Right atrium auricular region (tissue), 2 donors: ENCODE measurements around the gene CRHR1. TPM values are rescaled to one million over a fixed set of nuclear protein-coding genes. Genes with fewer than 3 reads are reported as not detected.
A peak's percentile ranks its signal among the peaks of the same experiment; 100 is the strongest.

Experiments
- DNase-seq: peaks from one replicate; pipeline ENCODE4 v3.0.0-alpha.2; 2019; ENCODE audit warnings: low spot score
- H3K27ac ChIP-seq, 2 donors: fragments of 200-600 bp; sonication (generic); 1 replicate in 1 of 2; 2 replicates in 1 of 2; pipeline ENCODE4 v1.5.1; 2016 to 2019
- H3K27me3 ChIP-seq, 2 donors: fragments of 200-600 bp; sonication (generic); one replicate each; pipeline versions ENCODE4 v1.5.1 to v1.6.0; 2017 to 2019
- H3K36me3 ChIP-seq: fragments of 200-600 bp; sonication (generic); one replicate; pipeline ENCODE4 v1.5.1; 2016
- H3K4me1 ChIP-seq, 2 donors: fragments of 200-600 bp; sonication (generic); one replicate each; pipeline versions ENCODE4 v1.5.1 to v1.6.0; 2017 to 2019
- H3K4me3 ChIP-seq, 2 donors: fragments of 200-600 bp; sonication (generic); 1 replicate in 1 of 2; 2 replicates in 1 of 2; pipeline ENCODE4 v1.5.1; 2017 to 2019; ENCODE audit warnings: mild to moderate bottlenecking in 1 of 2, moderate library complexity in 1 of 2
- H3K9me3 ChIP-seq, 2 donors: fragments of 200-600 bp; sonication (generic); one replicate each; pipeline ENCODE4 v1.5.1; 2019
- CTCF ChIP-seq, 2 donors: fragments of 200-600 bp; sonication (generic); IDR thresholded peaks; one replicate each; pipeline ENCODE4 v1.5.1; 2019; ENCODE audit warnings: antibody characterized with exemption in 2 of 2
- total RNA-seq, 2 donors: library from RNA; depleted of rRNA; stranded (reverse); fragments of >200 nt; gene quantifications; one replicate each; pipeline ENCODE4 v1.1.0, GENCODE V29; 2016

The CRHR1 gene
- total RNA-seq, result not detected

GRCh38 chr17:45784293-45784740 lies at the start of gene CRHR1:
Gene CRHR1 (plus strand): TSS chr17:45784320. CDS start chr17:45784545, 225 bp downstream.
- Histone ChIP-seq H3K4me1 (peaks cover 0 to 24% of the 10 kb centered on the region in 2 donors), H3K36me3 (no peaks in the 10 kb centered on the region), H3K9me3 (no peaks in the 10 kb centered on the region), H3K4me3 (peak within 1 kb of the TSS; percentile 31 to 53), H3K27me3 (peaks cover 4 to 7% of the 10 kb centered on the region in 2 donors), H3K27ac (no peak within 1 kb of the TSS)
- DNase-seq, result no peak
- no peak for TF ChIP-seq CTCF (IDR thresholded peaks at IDR 0.05)

- H3K36me3 ChIP-seq, result no peaks in the 10 kb centered on the region
- no peaks in the 10 kb centered on the region for H3K4me1 ChIP-seq
- no peaks in the 10 kb centered on the region for H3K27me3 ChIP-seq
- no peak overlapping the region for H3K4me3 ChIP-seq
- no peak overlapping the region for H3K27ac ChIP-seq
- no peak for DNase-seq
- peaks cover 0 to 22% of the 10 kb centered on the region in 2 donors for H3K9me3 ChIP-seq
- TF ChIP-seq CTCF (IDR thresholded peaks at IDR 0.05), result no peak
Measured at GRCh38 chr17:45734598-45734997, 49.5 kb upstream of the CRHR1 start.

- no peak for DNase-seq
- no peak for TF ChIP-seq CTCF (IDR thresholded peaks at IDR 0.05)
Measured at GRCh38 chr17:45735488-45735887, 48.6 kb upstream of the CRHR1 start.

GRCh38 chr17:45739786-45740185 lies 44.3 kb upstream of the CRHR1 start:
- no peaks in the 10 kb centered on the region for H3K27me3 ChIP-seq
- no peaks in the 10 kb centered on the region for H3K4me1 ChIP-seq
- H3K9me3 ChIP-seq, result no peaks in the 10 kb centered on the region
- no peaks in the 10 kb centered on the region for H3K36me3 ChIP-seq
- no peak overlapping the region for H3K4me3 ChIP-seq
- no peak for TF ChIP-seq CTCF (IDR thresholded peaks at IDR 0.05)
- DNase-seq, result no peak
- H3K27ac ChIP-seq, result no peak overlapping the region

More at GRCh38 chr17:45735488-45735887, 48.6 kb upstream of the CRHR1 start:
- peaks cover 0 to 19% of the 10 kb centered on the region in 2 donors for H3K9me3 ChIP-seq
- H3K36me3 ChIP-seq, result no peaks in the 10 kb centered on the region
- H3K27me3 ChIP-seq, result no peaks in the 10 kb centered on the region
- H3K4me1 ChIP-seq, result no peaks in the 10 kb centered on the region
- no peak overlapping the region for H3K4me3 ChIP-seq
- no peak overlapping the region for H3K27ac ChIP-seq

GRCh38 chr17:45740553-45741330 lies 43.4 kb upstream of the CRHR1 start:
- no peaks in the 10 kb centered on the region for H3K9me3 ChIP-seq
- H3K4me3 ChIP-seq, result no peak overlapping the region
- no peaks in the 10 kb centered on the region for H3K36me3 ChIP-seq
- no peaks in the 10 kb centered on the region for H3K4me1 ChIP-seq
- DNase-seq, result no peak
- H3K27ac ChIP-seq, result no peak overlapping the region
- no peak for TF ChIP-seq CTCF (IDR thresholded peaks at IDR 0.05)
- no peaks in the 10 kb centered on the region for H3K27me3 ChIP-seq
